ENCODE results near the gene SLC25A45.

The SLC25A45 gene

GRCh38 chr11:65389294-65389980 lies 7.0 kb upstream of the SLC25A45 start:
- no peak for DNase-seq (ENCODE audit: low spot score)

DNA sequence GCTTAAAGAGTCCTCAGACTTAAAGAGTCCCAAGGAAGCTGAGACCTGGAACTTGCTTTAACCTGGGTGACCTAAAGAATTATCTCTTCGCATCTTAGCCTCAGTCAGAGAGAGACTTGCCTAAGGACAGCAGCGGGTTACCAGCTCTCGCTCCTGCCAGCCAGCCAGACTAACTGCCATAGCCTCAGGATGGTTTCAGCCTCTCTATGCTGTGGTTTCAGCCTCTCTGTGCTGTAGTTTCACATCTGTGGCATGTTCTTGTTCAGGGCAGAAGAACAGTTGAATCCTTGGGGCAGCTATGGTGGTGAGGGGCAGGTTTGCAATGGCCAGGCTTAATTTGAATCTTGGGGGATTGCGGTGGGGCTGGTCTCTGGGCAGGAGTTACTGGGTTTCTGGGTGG lies 6.3 kb upstream of the SLC25A45 start:
- DNase-seq (ENCODE audit: low spot score) = no peak

DNA sequence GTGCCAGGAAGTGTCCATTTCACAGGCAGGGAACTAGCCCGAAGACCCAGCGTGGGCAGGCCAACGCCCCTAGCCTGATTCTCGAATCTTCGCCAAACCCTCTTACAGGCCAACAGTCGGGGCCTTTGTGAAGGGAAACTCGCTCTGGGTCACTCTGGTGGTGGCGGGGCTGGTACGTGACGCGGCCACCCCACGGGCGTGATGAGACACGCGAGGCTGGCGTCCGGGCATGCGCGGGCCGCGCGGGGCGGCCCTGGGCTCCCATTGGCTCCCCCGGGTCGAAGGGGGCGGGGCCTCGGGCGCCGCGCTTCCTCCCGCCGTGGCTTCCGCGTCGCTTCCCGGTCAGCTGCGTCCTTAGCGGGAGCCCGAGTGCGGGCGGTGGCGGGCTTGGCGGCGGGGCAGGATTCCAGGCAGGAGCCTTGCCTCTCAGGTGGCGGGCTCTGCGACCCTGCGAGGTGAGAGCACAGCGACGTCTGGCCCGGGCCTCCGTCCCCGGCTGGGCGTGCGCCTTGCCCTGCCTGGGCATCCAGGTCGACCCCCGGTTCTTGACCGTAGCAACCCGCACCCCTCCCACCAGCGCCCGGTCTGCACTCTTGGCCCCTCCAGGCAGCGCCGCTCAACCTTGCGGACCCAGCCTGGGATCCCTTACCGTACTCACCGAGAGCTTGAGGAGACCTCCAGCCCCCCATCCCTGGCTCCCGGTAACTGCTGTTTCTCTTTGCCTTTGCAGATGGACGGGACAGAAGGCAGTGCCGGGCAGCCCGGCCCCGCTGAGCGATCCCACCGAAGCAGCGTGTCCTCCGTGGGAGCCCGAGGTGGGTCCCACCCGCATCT lies 4.1 kb upstream of the SLC25A45 start, which contains the start of gene FRMD8:
TSS of gene FRMD8 (plus strand) at position 331 of the 834 bp plus-strand sequence. CDS start at position 731, 400 bp downstream.
- peak; percentile 81 for DNase-seq (ENCODE audit: low spot score)

- no peak for DNase-seq (ENCODE audit: low spot score)
These were observed 1.9 kb upstream of the SLC25A45 start for GRCh38 chr11:65384301-65384889.

GRCh38 chr11:65383778-65384177 lies 1.3 kb upstream of the SLC25A45 start:
- no peak for DNase-seq (ENCODE audit: low spot score)

GRCh38 chr11:65382804-65383368 lies 440 bp upstream of the SLC25A45 start:
- DNase-seq (ENCODE audit: low spot score) = no peak

- peak; percentile 62 for DNase-seq (ENCODE audit: low spot score)
These were observed 772 bp downstream of the SLC25A45 start for GRCh38 chr11:65381716-65382032.

- no peak for DNase-seq (ENCODE audit: low spot score)
These were observed 1.9 kb downstream of the SLC25A45 start for GRCh38 chr11:65380460-65381119.

DNA sequence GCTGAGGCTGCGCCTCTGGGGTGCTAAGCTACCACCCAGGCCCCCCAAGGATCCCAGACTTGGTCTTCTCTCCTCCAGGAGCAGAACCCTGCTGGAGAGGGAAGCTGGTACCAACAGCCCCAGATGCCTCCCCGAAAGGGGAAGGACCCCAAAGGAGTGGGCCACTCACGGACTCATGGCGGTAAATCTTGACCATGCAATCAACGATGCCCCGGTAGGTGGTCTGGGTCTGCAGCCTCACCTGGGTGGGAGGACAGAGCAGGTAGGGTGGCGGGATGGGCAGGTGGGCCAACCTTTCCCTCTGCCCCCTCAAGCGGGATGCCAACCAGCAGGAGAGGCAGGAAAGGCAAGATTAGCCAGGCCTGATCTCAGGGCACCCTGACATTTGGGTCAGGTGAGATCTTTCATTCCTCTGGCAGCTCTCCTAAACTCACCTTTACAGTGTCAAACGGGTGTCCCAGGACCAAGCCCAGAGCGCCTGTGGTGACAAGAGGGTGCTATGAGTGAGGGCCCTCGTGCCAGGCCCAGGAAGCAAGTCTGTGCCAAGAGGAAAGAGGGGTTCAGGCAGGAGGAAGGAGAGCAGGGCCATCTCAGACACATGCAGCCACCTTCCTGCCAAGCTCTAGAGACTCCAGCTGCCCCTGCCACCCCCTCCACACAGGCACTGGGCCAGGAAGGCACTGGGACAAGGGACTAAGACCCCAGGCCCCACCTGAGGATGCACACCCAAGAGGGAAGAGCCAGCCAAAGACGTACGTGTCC lies 2.6 kb downstream of the SLC25A45 start:
- no peak for DNase-seq (ENCODE audit: low spot score)

- no peak for DNase-seq (ENCODE audit: low spot score)
These were observed 3.4 kb downstream of the SLC25A45 start for GRCh38 chr11:65378928-65379638.

DNA sequence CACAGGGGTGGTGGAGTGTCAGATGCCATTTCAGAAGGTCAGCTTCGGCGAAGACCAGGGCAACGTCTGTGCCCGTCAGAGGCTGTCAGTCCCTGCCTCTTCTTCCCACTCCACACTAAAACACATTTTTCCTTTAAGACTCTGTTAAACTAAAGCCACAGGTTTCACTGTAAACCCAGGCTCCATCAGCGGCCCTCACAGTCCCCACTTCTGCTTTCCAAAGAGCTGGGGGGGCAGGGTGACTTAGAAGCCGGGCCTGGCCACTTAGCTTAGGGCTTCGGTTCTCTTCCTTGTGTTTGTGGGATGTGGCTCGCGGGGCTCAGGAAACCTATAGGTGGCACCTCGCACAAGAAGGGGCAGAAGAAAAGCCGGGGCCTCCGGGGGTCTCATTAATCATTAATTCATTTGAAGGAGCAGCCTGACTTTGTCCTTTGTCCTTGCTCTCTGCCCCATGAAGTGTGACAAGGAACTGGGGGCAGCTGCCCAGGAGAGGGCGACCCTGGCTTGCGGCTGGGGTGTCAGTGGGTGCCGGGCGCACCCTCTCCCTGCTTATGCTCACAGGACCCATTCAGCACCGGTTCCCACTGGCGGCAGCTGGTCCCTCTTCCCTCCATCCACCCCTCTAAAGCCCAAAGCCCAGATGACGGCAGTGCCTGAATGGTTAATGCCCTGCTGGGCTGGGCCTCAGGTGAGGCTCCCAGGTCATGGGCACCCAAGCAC lies 4.1 kb downstream of the SLC25A45 start:
- DNase-seq (ENCODE audit: low spot score) = no peak

DNA sequence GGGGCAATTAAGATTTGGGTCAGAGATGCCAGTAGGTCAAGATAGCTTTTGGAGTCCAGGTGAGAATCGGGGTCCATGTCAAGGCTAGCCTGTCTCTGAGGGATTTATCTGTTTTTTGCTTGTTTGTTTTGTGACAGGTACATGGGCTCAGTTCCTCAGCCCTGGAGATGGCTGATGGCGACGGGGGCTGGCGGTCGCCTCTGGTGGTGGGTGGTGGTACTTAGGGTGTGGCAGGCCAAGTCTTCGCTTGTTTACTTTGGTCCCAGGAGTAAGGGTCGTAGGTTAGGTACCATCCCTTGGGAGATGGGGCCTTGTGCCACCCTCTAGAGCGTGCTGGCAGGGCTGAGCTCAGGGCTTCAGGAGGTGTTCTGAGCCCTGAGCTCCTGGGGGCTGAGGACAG lies 4.7 kb downstream of the SLC25A45 start:
- DNase-seq (ENCODE audit: low spot score) = no peak

GRCh38 chr11:65377036-65377435 lies 5.4 kb downstream of the SLC25A45 start:
- no peak for DNase-seq (ENCODE audit: low spot score)

DNA sequence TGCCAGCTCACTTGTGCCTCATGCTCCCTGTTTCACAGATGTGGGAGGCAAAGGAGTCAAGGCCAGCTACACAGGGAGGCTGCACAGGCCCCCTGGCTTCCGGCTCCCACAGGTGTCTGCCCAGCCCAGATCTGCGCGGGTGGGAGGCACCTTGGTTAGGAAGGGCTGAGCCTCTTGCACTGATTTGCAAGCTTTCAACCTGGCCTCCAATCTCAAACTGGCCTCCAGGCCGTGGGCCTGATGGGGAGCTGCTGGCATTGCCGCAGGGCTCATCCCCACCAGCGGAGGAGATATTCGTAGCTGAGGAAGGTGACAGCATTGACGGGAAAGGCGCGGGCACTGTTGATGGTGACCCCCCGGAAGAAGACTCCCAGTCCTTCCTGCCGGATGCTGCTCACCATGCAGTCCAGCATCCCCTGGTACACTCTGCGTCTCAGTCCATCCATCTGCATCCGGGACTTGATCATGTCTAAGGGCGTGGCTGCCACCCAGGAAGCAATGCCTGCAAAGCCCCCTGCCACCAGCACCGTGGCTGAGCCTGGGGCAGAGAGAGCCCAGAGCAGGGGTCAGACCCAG lies 6.2 kb downstream of the SLC25A45 start:
- DNase-seq (ENCODE audit: low spot score) = no peak

DNA sequence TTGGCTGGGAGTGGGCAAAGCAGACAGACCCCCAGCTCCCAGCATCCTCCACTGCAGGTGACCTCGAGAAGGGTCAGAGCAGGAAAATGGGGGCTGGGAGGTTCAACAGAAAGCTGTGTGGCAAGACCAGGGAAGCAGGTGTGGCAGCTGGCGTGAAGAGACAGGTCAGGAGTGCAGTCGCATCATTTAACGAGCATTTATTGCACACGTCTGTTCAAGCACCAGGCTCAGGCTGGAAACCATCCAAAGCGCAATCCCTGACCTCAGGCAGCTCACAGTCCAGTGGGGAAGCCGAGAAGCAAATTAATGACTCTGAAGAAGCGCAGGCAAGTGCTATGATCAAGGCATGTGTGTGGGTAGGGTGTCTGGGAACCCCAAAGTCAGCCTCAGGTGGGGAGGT lies 7.4 kb downstream of the SLC25A45 start:
- DNase-seq (ENCODE audit: low spot score) = no peak

DNA sequence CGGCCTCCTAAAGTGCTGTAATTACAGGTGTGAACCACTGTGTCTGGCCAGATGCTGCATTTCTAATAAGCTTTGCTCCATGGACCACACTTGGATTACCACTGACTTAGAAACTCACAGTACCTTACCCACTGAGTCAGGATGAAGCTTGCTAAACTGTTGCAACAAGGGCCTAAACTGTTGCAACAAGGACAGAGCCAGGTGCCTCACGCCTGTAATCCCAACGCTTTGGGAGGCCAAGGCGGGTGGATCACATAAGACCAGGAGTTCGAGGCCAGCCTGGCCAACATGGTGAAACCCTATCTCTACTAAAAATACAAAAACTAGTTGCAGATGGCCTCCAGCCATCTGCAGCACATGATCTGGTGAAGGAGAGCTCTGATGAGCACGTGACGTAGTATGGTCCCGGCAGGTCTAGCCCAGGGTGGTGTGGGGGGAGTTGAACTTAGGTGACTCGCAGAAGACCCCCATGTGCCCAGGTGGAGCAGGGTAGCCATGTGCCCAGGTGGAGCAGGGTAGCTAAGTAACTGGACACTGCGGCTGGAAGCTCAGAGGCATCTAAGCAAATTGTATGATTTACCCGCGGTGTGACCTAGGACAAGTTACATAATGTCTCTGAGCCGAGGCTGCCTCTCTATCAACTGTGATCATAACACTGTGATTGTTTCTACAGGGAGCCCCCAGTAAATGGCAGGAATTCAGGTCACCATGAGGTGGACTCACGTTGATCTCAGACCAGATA lies 8.4 kb downstream of the SLC25A45 start:
- DNase-seq (ENCODE audit: low spot score) = no peak

- no peak for DNase-seq (ENCODE audit: low spot score)
These were observed 11.8 kb downstream of the SLC25A45 start for GRCh38 chr11:65370659-65371049.

GRCh38 chr11:65366340-65366773 lies 16.1 kb downstream of the SLC25A45 start:
- peak; percentile 62 for DNase-seq (ENCODE audit: low spot score)

DNA sequence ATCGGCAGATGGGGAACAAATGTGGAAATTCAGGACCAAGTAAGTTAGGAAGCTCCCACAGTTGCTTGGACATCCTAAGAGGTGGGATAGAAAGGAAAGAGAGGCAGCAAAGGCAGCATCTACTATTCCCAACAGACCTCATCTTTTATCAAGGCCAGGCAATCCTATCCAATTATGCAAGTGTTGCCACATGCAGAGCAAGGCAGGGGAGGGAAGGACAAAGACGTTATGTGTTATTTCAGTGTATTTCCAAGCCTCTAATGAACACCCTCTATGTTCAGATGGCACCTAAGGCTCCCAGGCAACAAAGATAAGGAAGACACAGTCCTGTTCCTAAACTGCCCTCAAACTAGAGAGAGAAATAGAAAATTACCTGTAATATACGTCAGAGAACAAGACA lies 18.7 kb downstream of the SLC25A45 start:
- DNase-seq (ENCODE audit: low spot score) = no peak
